ENCODE measurements around the gene MAP3K9. TPM values are rescaled to one million over a fixed set of nuclear protein-coding genes. Genes with fewer than 3 reads are reported as not detected.

Gene MAP3K9
- polyA plus RNA-seq, 1 donor from 2014 or later, result 10.4 TPM

- Histone ChIP-seq H3K4me3 (ENCODE audit: low read length) (no peak overlapping the region), H3K27ac (ENCODE audit: low read length) (no peak overlapping the region), H3K9me2 (ENCODE audit: insufficient read depth, low read length) (no peaks in the 10 kb centered on the region), H3K9me3 (ENCODE audit: low read length) (no peaks in the 10 kb centered on the region), H3K4me2 (ENCODE audit: low read length) (no peak overlapping the region), H3K9ac (ENCODE audit: low read length) (no peak overlapping the region), H3K36me3 (ENCODE audit: insufficient read depth, low read length) (no peaks in the 10 kb centered on the region), H4K20me1 (ENCODE audit: insufficient read depth) (no peaks in the 10 kb centered on the region), H3F3A (ENCODE audit: insufficient read depth, low read length, poor library complexity, severe bottlenecking) (no peaks in the 10 kb centered on the region), H3K27me3 (ENCODE audit: insufficient read depth, low read depth, low read length) (no peaks in the 10 kb centered on the region), H3K79me2 (replicated peaks; ENCODE audit: insufficient read depth, low read length) (no peaks in the 10 kb centered on the region), H2AFZ (ENCODE audit: low read depth, low read length) (no peak overlapping the region)
- no peak for TF ChIP-seq POLR2AphosphoS5 (IDR thresholded peaks at IDR 0.05)
- TF ChIP-seq CTCF (IDR thresholded peaks at IDR 0.05; ENCODE audit: poor library complexity, severe bottlenecking), result no peak
- no peak for TF ChIP-seq EZH2 (IDR thresholded peaks at IDR 0.05; ENCODE audit: borderline replicate concordance, insufficient read depth, low read length, poor library complexity, severe bottlenecking)
- TF ChIP-seq EP300 (conservative IDR thresholded peaks at IDR 0.05; ENCODE audit: poor library complexity, severe bottlenecking), result no peak
Measured at GRCh38 chr14:70718383-70719118, 90.8 kb downstream of the MAP3K9 start.

DNA sequence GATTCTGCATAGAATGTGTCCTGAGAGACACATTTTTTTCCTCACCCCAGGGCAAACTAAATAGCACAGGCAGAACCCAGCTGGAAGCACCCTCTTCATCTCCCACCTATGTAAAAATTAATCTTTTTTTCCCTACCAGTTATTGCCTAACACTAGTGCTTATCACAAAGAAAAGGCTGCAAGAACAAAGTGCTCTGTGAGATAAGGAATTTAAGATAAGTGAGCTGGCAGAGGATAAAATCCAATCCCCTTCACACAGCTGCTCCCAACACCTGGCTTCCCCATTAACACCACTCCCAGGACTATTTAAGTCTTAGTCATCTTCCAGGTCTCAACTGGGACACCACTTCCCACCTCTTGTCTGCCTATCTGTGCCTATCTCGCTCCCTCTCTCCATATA is 92.4 kb downstream of the MAP3K9 start:
- no peak overlapping the region for H3K4me3 ChIP-seq (ENCODE audit: low read length)
- no peaks in the 10 kb centered on the region for H3F3A ChIP-seq (ENCODE audit: insufficient read depth, low read length, poor library complexity, severe bottlenecking)
- H3K36me3 ChIP-seq (ENCODE audit: insufficient read depth, low read length), result no peaks in the 10 kb centered on the region
- TF ChIP-seq POLR2AphosphoS5 (IDR thresholded peaks at IDR 0.05), result no peak
- TF ChIP-seq REST (IDR thresholded peaks at IDR 0.05; ENCODE audit: borderline replicate concordance), result no peak
- no peak for TF ChIP-seq EP300 (conservative IDR thresholded peaks at IDR 0.05; ENCODE audit: poor library complexity, severe bottlenecking)
- TF ChIP-seq EZH2 (IDR thresholded peaks at IDR 0.05; ENCODE audit: borderline replicate concordance, insufficient read depth, low read length, poor library complexity, severe bottlenecking), result no peak
- no peak for TF ChIP-seq TAF1 (IDR thresholded peaks at IDR 0.05; ENCODE audit: low read depth)
- no peak for TF ChIP-seq RAD21 (conservative IDR thresholded peaks at IDR 0.05)
- no peak for TF ChIP-seq CTCF (IDR thresholded peaks at IDR 0.05; ENCODE audit: poor library complexity, severe bottlenecking)
- no peak for TF ChIP-seq SMC3 (conservative IDR thresholded peaks at IDR 0.05; ENCODE audit: poor library complexity)
- TF ChIP-seq MXI1 (conservative IDR thresholded peaks at IDR 0.05; ENCODE audit: poor library complexity, severe bottlenecking), result no peak
- no peaks in the 10 kb centered on the region for H3K27me3 ChIP-seq (ENCODE audit: insufficient read depth, low read depth, low read length)
- H3K4me2 ChIP-seq (ENCODE audit: low read length), result no peak overlapping the region
- no peak overlapping the region for H2AFZ ChIP-seq (ENCODE audit: low read depth, low read length)
- no peaks in the 10 kb centered on the region for H3K79me2 ChIP-seq (replicated peaks; ENCODE audit: insufficient read depth, low read length)
- H3K27ac ChIP-seq (ENCODE audit: low read length), result no peak overlapping the region
- H3K9me2 ChIP-seq (ENCODE audit: insufficient read depth, low read length), result no peaks in the 10 kb centered on the region
- H3K9me3 ChIP-seq (ENCODE audit: low read length), result no peaks in the 10 kb centered on the region
- H3K9ac ChIP-seq (ENCODE audit: low read length), result no peak overlapping the region
- no peaks in the 10 kb centered on the region for H4K20me1 ChIP-seq (ENCODE audit: insufficient read depth)

Data from neural cell (in vitro differentiated cells).